Stimulated activated CD4-positive, alpha-beta T cell treated with anti-CD3 and anti-CD28 coated beads, Interleukin-4, amount 100 ng/mL, for 4 hours (primary cell): ENCODE measurements around the gene HGFAC.

Experiments
- DNase-seq, 2 experiments: peaks; one replicate each; pipeline ENCODE4 v3.0.0-alpha.2; 2020

The HGFAC gene

DNA sequence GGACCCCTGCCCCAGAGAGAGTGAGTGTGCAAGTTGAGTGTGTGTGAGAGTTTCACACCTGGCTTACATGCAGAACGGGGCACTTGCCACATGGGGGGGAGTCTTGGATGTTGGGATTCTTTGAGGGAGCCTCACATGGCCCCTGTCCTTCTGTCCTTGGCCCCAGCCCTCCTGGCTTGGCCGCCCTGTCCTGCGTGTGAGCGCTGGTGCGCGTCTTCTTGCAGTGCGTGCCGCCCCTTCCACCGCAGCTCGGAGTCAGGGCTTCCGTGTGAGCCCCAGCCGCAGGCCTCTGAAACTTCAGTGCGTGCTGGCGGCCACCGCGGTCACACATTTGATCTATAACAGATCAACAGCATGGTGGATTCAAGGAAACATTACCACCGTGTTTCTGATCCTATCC, 30.1 kb upstream of the HGFAC start:
- no peak for DNase-seq

DNA sequence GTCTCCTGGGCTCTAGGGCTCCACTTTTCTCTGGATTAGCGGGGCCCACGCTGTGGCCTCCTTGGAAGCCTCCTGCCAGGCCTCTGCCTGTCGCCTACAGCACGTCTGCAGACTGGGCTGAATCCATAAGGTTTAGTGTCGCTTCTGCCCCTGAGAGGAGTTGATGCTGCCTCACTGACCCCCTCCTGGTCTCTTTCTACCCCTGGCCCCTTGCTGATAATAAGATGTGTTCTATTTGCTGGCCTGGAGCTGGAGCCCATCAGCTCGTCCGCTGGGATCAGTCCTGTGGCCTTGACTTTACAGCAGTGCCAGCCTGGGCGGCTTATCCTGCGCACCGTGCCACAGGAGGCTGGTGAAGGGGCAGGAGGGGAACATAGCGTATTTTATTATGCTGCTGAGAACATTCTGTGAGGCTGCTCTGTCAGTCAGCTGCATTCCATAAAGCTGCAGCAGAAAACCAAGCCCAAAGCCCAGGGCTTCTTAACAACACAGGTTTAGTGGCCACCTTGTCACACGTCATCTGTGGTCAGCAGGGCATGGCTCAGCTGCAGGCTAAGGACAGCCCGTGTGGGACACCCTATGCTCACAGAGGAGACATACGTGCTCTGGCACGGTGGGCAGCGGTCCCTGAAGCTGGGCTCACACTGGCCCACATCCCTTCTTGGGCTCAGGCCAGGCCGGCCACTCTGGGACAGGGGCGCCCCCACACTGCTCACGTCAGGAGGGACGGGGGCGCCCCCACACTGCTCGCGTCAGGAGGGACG, 29.3 kb upstream of the HGFAC start:
- DNase-seq = no peak

DNA sequence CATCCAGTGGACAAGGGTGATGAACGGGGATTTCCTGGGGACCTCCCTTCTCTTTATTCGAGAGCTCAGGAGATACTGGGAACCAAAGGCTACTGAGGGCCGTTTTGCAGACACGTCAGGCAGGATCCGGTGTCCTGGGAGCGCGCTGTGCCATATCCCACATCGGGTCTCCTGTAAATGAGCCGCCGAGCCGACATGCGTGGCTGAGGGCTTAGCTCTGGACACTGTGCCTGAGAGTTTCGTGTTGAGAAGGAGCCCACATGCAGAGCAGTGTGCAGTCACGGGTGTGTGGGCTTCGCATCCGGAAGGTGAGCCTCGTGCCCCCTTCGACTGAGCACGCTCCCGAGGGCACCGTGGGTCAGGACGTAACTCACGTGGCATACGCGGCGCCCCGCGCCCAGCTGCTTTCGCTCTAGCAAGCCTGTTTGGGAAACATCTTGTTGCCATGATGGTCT, 28.5 kb upstream of the HGFAC start:
- no peak for DNase-seq

DNA sequence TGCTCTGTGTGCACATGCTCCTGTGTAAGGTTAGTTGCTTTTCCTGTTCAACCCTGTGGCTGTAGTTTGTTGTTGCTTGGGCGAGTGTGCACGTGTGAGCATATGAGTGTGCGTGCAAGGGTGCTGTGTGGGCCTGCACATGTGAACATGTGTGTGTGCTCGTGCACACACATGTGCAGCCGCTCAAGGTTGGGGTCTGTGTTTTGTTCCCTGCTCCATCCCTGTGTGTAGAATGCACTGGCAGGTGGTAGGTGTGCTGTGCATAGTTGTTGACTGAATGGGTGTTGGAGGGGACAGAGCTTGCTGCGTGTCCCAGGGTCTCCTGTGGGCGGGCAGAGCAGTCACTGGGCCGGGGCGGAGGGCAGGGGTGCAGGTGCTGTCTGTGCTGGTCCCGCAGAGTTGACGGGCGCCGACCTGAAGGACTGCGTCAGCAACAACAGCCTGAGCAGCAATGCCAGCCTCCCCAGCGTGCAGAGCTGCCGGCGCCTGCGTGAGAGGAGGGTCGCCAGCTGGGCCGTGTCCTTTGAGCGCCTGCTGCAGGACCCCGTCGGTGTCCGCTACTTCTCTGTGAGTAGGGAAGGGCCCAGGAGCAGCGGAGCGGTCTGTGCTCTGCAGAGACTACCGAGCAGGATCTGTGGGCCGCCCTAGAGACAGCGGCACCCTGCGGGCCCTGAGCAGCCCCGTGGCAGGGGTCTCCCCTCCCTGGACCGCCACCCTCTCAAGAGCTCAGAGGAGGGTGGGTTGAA, 27.9 kb upstream of the HGFAC start:
- DNase-seq = no peak

DNA sequence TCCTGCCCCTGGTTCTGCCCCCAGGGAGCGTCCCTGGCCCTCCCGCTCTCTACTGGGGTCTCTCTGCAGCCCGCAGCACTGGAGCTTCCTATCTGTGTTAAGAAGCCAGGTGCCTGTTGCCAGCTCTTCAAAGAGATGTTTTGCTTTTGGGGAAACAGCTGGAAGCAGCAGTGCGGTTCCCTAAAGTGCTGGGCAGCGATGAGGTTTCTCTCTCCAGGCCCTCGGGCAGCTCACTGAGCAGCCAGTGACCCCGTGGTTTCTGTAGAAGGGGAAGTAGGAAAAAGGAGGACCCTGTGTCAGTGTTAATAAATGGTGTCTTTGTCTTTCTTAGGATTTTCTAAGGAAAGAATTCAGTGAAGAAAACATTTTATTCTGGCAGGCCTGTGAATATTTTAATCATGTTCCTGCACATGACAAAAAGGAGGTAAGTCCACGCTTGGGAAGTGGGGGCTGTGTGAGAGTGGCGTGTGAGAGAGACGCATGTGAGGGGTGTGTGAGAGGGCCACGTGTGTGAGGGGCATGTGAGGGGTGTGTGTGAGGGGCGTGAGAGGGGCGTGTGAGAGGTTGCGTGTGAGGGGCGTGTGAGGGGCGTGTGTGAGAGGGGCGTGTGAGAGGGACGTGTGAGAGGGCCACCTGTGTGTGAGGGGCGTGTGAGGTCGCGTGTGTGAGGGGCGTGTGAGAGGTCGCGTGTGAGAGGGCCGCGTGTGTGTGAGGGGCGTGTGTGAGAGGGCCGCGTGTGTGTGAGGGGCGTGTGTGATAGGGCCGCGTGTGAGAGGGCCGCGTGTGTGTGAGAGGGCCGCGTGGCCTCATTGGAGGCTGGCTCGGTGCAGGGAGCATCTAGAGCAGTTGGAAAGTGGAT, 27.1 kb upstream of the HGFAC start:
- no peak for DNase-seq

DNA sequence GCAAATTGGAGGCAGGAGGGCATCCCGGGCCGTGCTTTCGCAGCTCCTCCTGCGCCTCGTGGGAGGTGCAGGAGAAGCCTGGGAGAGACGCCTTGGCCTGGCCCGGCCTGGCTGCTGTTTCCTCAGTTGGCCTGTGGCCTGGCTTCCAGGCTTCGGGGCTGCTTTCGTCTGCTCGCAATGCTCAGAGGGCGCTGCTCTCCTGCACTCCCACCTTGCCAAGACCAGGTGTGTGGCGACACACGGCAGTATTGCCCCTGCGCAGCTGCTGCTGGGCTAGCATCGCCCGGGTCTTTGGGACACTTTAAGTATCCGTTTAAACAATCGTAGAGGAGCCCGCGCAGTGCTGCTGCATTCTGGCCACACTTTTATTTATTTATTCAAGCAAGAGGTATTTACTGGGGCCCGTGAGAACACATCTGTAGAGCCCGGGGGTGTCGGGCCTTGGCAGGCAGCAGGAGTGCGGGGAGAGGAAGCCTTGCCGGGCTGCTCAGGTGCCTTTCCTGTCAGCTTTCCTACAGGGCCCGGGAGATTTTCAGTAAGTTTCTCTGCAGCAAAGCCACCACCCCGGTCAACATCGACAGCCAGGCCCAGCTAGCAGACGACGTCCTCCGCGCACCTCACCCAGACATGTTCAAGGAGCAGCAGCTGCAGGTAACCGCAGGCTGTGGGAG, 26.2 kb upstream of the HGFAC start:
- DNase-seq = no peak

DNA sequence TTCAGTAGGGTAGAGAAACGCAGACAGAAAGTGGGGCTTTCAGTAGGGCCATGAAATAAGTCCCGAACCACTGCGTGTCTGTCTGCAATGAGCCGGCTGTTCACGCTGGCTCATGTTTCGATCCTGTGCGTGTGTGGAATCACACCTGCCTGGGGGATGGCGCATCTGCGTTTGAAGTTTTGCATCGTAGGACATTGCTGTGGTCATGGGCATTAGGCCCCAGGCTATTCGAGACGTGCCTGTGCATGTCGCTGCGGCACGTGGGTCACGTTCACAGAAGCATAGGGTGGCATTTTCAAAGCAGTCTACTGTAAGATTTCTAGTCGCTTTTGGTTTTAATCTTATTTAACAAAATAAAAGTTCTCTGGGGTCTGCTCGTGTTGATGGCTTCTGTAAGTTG, 25.5 kb upstream of the HGFAC start:
- DNase-seq = no peak

DNA sequence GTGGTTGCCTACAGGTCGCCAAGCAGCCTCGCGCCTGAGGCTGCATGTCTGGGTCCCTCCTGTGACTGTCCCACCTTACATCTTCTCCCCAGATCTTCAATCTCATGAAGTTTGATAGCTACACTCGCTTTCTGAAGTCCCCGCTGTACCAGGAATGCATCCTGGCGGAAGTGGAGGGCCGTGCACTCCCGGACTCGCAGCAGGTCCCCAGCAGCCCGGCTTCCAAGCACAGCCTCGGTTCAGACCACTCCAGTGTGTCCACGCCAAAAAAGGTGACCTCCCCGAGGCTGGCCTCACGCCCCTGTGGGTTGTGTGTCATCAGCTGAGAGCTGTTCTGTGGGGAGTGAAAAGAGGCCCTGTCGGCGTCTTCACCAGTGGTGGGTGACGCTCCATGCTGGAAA, 24.9 kb upstream of the HGFAC start:
- DNase-seq = no peak

DNA sequence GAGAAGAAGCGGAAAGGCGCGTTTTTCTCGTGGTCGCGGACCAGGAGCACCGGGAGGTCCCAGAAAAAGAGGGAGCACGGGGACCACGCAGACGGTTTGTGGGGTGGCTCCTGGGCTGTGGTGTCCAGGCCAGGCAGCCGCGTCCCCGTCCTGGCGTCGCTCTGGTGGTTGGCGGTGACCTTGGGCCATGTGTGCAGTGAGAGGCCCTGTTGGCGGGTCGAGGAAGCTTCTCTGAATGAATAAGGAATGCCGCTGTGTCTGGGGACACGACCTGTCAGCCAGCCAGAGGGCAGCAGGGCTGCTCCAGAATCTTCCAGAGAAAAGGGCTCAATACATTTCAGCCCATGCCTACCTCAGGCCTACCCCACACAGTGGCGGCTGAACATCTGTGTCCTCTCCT, 24.3 kb upstream of the HGFAC start:
- DNase-seq = no peak

DNA sequence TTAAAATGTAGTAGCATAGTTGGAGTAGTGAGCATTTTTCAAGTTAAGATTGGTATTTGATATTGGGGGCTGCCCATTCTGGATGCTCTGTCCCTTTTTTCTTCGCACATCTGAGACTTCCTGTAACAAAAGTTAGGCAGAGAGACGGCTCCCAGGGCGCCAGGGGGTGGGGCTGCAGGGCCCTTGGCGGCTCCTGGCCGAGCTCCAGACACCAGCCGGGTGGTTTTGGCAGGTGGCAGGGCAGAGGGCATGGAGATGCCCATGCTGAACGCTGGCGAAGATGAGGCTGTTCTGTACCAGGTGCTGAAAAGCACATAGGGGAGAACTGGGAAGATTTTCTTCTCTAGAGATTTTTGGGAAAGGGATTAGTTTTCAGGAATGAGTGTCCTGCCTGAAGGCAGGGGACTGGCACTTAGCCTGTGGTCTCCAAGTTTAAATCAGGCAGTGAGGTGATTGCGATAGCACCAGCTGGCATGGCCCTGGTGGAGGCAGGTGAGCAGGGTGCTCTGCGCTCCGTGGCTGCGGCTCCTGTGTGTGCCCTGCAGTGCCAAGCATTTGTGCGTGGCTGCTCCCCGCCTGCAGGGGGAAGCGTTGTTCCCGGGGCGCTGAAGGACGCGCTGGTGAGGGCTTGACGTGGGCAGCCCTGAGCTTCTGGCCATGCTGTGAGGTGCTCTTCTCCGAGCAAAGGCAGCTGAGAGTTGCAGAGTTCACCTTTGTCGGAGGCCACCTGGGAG, 23.6 kb upstream of the HGFAC start:
- DNase-seq = no peak

DNA sequence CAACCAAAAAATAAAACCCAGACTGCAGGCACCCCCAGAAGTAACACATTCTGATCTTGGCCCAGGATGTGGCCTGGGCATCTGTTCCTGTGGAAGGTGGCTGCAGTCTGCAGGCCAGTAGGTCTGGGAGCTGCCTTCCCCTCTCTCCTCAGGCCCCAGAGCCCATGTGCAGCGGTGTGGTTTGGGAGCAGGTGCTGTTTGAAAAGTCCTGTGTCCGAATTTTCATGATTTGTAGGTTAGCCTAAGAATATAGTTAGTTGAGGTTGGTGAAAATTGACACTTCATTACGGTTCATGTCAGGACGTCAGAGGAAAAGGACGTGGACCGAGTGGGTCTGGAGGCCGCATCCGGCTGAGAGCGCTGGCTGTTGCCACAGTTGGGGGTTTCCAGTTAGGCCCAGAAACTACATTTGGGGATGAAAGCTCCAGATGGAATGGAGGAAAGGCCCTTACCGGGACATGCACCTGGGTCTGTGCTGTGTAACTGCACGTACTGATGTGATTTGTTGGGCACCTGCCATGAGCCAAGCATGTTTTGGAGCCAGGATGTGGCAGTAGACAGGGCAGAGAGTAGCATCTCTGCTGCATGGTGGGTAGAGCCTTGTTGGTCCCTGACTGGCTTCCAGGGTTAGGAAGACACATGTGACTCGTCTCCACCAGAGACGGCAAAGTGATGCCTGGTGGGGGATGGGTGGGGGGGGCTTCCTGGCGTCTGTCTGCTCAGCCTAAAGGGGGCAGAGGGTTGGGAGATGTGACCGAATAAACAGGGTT, 21.7 kb upstream of the HGFAC start:
- no peak for DNase-seq

DNA sequence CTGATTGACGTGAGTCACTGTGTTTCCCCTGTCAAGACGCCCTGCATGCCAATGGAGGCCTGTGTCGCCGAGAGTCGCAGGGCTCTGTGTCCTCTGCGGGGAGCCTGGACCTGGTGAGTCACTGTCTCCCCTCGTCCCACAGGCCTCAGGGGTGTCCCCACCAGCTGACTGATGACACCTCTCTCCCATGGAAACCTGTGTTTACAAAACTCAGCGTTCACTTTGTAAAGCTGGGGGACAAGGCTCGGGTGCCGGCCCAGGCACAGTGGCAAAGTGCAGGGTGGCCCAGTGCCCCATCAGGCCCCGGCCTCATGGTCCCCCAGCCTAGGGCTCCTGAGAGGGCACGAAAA, 21.2 kb upstream of the HGFAC start:
- DNase-seq = no peak

DNA sequence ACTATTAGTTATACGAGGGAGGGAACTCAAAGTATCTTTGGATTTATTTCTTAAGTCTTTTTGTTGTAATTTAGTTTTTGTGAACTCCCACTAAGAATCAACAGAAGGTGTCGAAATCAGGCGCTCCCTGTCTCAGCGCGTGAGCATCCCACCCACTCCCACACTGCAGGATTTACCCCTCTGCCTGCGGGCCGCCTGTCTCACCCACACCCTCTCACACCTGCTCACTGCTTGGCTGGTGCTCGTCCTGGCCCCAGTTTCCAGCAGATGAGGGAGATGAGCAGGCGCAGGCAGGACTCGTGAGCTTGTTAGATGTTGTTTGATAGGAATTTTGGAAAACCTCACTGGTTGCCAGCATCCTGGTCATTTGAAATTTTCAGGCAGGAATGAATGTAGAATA, 20.8 kb upstream of the HGFAC start:
- DNase-seq = no peak

DNA sequence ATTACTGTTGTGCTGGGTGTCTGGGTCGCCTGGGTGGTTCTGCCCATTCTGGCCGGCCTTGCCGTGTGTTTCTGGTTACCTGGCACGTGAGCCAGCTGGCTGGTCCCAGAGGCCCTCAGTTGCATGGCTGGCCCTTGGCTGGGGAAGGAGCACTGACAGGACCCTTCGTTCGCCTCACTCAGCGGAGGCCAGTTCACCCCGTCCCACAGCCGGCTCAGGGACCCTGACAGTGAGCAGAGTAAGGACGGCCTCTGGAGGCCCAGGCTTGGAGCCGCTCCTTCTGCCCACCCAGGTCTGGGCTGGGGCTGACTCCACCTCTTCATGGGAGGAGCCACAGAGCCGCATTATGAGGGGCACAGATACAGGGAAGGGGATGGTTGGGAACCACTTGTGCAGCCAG, 20.3 kb upstream of the HGFAC start:
- DNase-seq = no peak

DNA sequence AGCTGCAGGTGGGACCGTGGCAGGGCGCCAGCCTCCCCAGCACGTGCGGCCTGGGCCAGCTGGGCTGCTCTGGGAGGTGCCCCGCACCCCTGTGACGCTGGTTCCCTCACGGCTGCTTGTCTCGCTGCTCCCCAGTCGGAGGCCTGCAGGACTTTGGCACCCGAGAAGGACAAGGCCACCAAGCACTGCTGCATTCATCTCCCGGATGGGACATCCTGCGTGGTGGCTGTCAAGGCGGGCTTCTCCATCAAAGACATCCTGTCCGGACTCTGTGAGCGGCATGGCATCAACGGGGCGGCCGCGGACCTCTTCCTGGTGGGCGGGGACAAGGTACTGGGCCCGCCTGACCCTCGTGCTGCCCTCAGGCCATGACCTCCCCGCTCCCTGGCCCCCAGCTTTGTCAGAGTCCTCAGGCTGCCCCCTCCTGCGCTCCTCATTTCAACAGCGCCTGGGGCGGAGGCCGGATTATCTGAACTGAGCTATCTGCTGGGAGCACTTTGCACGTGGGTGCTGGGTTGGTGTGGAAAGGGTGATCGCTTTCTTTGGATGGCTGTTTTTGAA, 19.4 kb upstream of the HGFAC start:
- DNase-seq = no peak

DNA sequence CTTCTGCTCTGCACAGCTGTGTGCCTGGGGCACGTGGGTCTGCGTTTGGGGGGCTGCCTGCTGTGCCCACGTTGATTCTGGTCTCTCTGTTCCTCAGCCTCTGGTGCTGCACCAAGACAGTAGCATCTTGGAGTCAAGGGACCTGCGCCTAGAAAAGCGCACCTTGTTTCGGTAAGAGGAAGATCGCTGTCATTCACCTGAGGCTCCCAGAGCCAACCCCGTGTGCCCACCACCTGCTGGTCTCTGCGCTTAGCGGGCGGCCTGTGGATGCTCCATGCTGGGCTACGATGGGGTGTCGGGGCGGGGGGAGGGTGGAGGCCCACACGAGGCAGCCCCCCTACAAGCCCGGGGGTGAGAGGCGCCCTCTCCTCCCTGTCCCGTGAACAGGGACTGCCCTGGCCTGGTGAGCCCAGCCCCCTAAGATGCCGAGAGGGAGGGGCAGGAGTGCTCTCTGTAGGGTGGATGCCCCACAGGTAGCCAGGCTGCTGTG, 18.9 kb upstream of the HGFAC start:
- DNase-seq = no peak

DNA sequence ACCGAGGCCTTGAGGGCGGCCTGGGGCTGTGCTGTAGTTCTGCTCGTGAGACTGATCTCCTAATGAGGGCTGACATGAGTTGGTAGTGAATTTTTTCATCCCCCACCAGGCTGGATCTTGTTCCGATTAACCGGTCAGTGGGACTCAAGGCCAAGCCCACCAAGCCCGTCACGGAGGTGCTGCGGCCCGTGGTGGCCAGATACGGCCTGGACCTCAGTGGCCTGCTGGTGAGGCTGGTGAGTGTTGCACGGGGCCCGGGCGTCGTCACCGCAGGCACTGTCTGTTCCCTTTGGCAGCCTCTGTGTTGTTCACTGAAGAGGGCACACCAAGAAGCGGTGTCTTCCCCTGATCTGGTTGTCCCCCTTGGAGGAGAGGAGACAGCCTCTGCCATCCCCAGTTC, 18.4 kb upstream of the HGFAC start:
- DNase-seq = no peak

DNA sequence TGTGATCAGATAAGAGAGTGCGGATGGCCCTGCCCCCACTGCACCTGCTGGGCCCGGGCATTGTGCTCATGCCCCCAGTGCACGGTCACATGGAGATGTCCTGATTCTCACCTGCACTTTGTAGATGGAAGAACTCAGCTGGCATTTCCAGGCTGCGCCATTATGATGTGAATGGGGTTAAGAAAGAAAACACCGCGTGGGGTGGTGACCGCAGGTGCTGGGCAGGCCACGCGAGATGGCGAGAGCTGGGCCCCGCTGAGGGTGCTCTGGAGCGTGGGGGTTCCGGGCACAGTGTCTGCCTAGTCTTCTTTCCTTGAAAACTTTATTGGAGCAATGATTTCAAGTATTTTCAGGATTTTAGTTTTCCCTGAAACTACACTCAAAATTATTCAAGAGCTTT, 17.8 kb upstream of the HGFAC start:
- DNase-seq = no peak

DNA sequence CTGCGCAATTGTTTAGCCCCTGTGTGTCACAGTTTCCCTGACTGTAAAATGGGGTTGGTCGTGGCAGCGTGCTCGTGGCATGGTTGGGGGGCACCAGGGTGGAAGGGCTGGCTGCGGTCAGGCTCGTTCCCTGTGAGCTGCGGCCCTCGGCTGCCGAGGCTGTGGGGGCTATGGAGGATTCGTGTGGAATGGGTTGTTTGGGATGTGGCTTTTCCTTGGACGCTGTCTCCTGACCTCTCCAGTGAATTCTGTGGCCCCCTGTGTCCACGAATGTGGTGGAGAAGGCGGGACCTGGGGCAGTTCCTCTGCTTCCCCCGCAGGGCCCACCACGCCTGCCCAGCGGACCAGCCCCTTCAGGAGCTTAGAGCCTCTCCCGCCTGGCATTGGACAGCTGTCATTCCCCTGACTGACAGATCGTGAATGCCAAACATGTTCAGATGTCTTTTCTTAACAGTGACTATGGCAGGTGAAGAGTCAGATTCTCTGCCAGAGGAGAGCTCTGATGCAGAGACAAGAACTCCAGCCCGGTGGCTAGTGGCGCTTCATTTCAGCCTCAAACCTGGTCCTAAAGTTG, 17.2 kb upstream of the HGFAC start:
- DNase-seq = no peak

DNA sequence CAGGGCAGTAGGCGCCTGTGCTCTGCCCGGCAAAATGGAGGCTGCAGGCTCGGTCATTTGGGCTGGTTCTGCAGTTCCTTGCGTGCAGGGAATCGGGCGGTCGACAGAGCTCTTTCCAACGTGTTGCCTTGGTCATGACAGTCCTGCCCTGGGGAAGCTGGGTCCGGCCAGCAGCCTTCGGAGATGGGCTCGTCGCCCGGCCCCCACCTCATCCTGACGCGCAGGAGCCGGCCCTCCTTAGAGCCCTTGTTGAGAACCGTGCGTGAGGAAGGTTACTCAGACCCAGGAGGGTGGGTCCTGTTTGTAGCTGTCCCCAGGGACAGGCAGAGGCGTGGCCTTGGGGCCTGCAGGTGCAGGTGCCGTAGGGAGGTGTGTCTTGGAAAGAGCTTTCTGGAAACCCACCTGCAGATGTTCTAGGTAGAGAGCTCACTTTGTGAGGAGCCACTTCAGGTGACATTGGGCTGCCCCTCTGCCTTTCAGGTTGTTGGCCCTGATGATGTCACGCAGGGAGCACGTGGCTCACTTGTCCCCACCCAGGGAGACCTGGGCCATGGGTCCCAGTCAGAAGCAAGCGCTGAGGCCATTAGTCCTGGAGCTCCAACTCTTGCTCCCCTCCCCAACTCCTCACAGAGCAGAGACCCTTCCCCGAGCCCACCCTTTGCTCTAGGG, 15.2 kb upstream of the HGFAC start:
- DNase-seq = no peak
